Epidermal melanocyte (primary cell): ENCODE measurements around the gene DEFB112.

ENCODE experiments used
- DNase-seq: peaks from one replicate; pipeline ENCODE4 v3.0.0; 2011; ENCODE audit warnings: low spot score; ENCODE audit not compliant: insufficient read length

The DEFB112 gene

GRCh38 chr6:50003139-50003538 is 46.6 kb downstream of the DEFB112 start:
- DNase-seq = no peak

- DNase-seq = no peak
These were observed 54.5 kb downstream of the DEFB112 start for GRCh38 chr6:49995278-49995677.
